ENCODE data around the gene CHSY1.

CHSY1 gene

GRCh38 chr15:101251830-101252820 is at the start of gene CHSY1:
Gene CHSY1 (minus strand): TSS chr15:101252048. CDS start chr15:101251456, 592 bp downstream.
- TF ChIP-seq FOXM1 (IDR thresholded peaks at IDR 0.05; ENCODE audit: borderline replicate concordance, low read depth) = no peak
- TF ChIP-seq TEAD4 (IDR thresholded peaks at IDR 0.05) = no peak
- 0 out of 2 replicates have a peak, but pooled peaks have one; percentile 32 for TF ChIP-seq CREB1 (IDR thresholded peaks at IDR 0.05; ENCODE audit: low read depth)
- TF ChIP-seq CEBPB (IDR thresholded peaks at IDR 0.05) = 0 out of 2 replicates have a peak, but pooled peaks have one; percentile 43
- peak; percentile 78 for TF ChIP-seq TAF1 (IDR thresholded peaks at IDR 0.05; ENCODE audit: low read depth)
- peak; percentile 89 for TF ChIP-seq USF1 (IDR thresholded peaks at IDR 0.05)
- no peak for TF ChIP-seq NFIC (IDR thresholded peaks at IDR 0.05)
- no peak for TF ChIP-seq EGR1 (IDR thresholded peaks at IDR 0.05)
- TF ChIP-seq, protein P1, sequence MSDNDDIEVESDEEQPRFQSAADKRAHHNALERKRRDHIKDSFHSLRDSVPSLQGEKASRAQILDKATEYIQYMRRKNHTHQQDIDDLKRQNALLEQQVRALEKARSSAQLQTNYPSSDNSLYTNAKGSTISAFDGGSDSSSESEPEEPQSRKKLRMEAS (IDR thresholded peaks at IDR 0.05) = peak; percentile 46
- TF ChIP-seq, protein P2, sequence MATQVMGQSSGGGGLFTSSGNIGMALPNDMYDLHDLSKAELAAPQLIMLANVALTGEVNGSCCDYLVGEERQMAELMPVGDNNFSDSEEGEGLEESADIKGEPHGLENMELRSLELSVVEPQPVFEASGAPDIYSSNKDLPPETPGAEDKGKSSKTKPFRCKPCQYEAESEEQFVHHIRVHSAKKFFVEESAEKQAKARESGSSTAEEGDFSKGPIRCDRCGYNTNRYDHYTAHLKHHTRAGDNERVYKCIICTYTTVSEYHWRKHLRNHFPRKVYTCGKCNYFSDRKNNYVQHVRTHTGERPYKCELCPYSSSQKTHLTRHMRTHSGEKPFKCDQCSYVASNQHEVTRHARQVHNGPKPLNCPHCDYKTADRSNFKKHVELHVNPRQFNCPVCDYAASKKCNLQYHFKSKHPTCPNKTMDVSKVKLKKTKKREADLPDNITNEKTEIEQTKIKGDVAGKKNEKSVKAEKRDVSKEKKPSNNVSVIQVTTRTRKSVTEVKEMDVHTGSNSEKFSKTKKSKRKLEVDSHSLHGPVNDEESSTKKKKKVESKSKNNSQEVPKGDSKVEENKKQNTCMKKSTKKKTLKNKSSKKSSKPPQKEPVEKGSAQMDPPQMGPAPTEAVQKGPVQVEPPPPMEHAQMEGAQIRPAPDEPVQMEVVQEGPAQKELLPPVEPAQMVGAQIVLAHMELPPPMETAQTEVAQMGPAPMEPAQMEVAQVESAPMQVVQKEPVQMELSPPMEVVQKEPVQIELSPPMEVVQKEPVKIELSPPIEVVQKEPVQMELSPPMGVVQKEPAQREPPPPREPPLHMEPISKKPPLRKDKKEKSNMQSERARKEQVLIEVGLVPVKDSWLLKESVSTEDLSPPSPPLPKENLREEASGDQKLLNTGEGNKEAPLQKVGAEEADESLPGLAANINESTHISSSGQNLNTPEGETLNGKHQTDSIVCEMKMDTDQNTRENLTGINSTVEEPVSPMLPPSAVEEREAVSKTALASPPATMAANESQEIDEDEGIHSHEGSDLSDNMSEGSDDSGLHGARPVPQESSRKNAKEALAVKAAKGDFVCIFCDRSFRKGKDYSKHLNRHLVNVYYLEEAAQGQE (IDR thresholded peaks at IDR 0.05; ENCODE audit: low read depth) = no peak
- TF ChIP-seq ZBTB7A (IDR thresholded peaks at IDR 0.05; ENCODE audit: low read depth) = no peak
- TF ChIP-seq EP300 (IDR thresholded peaks at IDR 0.05; ENCODE audit: borderline replicate concordance) = no peak; the same call in 1 of the 2 replicates
- TF ChIP-seq YY1 (IDR thresholded peaks at IDR 0.05; ENCODE audit: low read depth) = peak; percentile 86
- TF ChIP-seq RAD21 (IDR thresholded peaks at IDR 0.05; ENCODE audit: low read depth) = no peak

DNA sequence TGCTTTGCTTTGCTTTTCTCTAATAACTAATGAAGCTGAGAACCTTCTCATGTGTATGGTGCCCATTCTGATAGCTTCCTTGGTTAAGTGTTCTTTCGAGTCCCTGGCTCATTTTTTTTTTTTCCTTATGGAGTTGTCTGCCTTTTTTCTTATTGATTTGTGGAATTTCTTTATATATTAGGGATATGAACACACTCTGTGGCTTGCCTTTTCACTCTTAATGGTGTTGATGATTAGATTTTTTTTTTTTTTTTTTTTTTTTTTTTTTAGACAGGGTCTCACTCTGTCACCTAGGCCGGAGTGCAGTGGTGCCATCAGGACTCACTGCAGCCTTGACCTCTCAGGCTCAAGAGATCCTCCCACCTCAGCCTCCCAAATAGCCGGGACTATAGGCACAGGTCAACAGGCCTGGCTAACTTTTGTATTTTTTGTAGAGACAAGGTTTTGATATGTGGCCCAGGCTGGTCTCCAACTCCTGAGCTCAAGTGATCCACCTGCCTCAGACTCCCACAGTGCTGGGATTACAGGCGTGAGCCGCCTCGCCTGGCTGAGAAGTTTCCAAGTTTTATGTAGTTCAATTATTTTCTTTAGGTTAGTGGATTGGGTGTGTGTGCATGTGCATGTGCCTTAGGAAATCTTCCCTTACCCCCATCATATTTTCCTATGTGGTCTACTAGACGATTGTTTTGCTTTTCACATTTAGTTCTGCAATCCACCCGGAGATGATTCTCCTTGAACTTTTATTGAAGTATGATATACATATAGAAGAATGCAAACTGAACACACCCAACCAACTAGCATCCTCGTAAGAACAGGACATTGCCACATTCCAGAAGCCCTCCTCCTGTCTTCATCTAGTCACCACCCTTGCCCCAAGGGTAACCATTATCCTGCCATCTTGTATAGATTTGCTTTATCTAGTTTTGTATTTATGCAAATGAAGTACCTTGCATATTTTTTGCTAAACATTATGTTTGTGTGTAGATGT is 44.9 kb upstream of the CHSY1 start:
- TF ChIP-seq, protein P2 (IDR thresholded peaks at IDR 0.05; ENCODE audit: low read depth) = no peak
- no peak for TF ChIP-seq RAD21 (IDR thresholded peaks at IDR 0.05; ENCODE audit: low read depth)
- TF ChIP-seq EP300 (IDR thresholded peaks at IDR 0.05; ENCODE audit: borderline replicate concordance) = no peak
- TF ChIP-seq CEBPB (IDR thresholded peaks at IDR 0.05) = no peak
- no peak for TF ChIP-seq NFIC (IDR thresholded peaks at IDR 0.05)

GRCh38 chr15:101295607-101296161 is 43.8 kb upstream of the CHSY1 start:
- TF ChIP-seq TAF1 (IDR thresholded peaks at IDR 0.05; ENCODE audit: low read depth) (no peak), CREB1 (IDR thresholded peaks at IDR 0.05; ENCODE audit: low read depth) (no peak)

GRCh38 chr15:101294731-101295606 is 43.1 kb upstream of the CHSY1 start, which contains the start of gene SNRPA1:
Gene SNRPA1 (minus strand): TSS chr15:101295248. CDS start chr15:101295178, 70 bp downstream.
- TF ChIP-seq EP300 (IDR thresholded peaks at IDR 0.05; ENCODE audit: borderline replicate concordance) (no peak), TCF12 (IDR thresholded peaks at IDR 0.05; ENCODE audit: low read depth) (peak; percentile 62; the same call in 1 of the 2 replicates), USF1 (IDR thresholded peaks at IDR 0.05) (peak; percentile 3), TEAD4 (IDR thresholded peaks at IDR 0.05) (peak; percentile 29; the same call in 1 of the 2 replicates), NFIC (IDR thresholded peaks at IDR 0.05) (peak; percentile 63; the same call in 1 of the 2 replicates), YY1 (IDR thresholded peaks at IDR 0.05; ENCODE audit: low read depth) (peak; percentile 87), FOXM1 (IDR thresholded peaks at IDR 0.05; ENCODE audit: borderline replicate concordance, low read depth) (0 out of 2 replicates have a peak, but pooled peaks have one; percentile 25), TAF1 (IDR thresholded peaks at IDR 0.05; ENCODE audit: low read depth) (peak; percentile 91), EGR1 (IDR thresholded peaks at IDR 0.05) (peak; percentile 91), CEBPB (IDR thresholded peaks at IDR 0.05) (no peak)
- TF ChIP-seq, protein P2 (IDR thresholded peaks at IDR 0.05; ENCODE audit: low read depth) = no peak
- TF ChIP-seq, protein P1 (IDR thresholded peaks at IDR 0.05) = peak; percentile 77

Data from Ishikawa (cell line).